ENCODE data around the gene ALX1. TPM values are rescaled to one million over a fixed set of nuclear protein-coding genes. Genes with fewer than 3 reads are reported as not detected.

ALX1 gene
- total and polyA plus RNA-seq, 2 experiments from 2014 or later, result 3.4 to 3.8 TPM

- Histone ChIP-seq H3K4me2 (no peak overlapping the region), H2AFZ (no peak overlapping the region), H3K4me1 (ENCODE audit: insufficient read depth) (peaks cover 5% of the 10 kb centered on the region), H3K27me3 (no peaks in the 10 kb centered on the region), H3K9me2 (replicated peaks; ENCODE audit: insufficient read depth) (no peaks in the 10 kb centered on the region), H3K4me3 (no peak overlapping the region), H3K79me2 (no peaks in the 10 kb centered on the region), H4K20me1 (ENCODE audit: insufficient read depth, poor library complexity, severe bottlenecking) (no peaks in the 10 kb centered on the region), H3K9me3 (ENCODE audit: low read depth) (no peaks in the 10 kb centered on the region), H3K36me3 (replicated peaks; ENCODE audit: insufficient read depth, low read depth) (no peaks in the 10 kb centered on the region), H3K27ac (no peak overlapping the region)
- no peak for DNase-seq (ENCODE audit: low spot score)
- TF ChIP-seq EZH2phosphoT487 (IDR thresholded peaks at IDR 0.05; ENCODE audit: low read depth, severe bottlenecking, unreplicated experiment) (no peak), EZH2 (IDR thresholded peaks at IDR 0.05; ENCODE audit: borderline replicate concordance) (no peak), CTCF (IDR thresholded peaks at IDR 0.05; ENCODE audit: poor library complexity) (no peak)
- 42% methylated on average over 2 of the region's 2 CpGs for WGBS (ENCODE audit: low lambda C conversion rate, missing lambda C conversion rate)
These were observed 42.7 kb downstream of the ALX1 start for GRCh38 chr12:85322715-85323114.

DNA sequence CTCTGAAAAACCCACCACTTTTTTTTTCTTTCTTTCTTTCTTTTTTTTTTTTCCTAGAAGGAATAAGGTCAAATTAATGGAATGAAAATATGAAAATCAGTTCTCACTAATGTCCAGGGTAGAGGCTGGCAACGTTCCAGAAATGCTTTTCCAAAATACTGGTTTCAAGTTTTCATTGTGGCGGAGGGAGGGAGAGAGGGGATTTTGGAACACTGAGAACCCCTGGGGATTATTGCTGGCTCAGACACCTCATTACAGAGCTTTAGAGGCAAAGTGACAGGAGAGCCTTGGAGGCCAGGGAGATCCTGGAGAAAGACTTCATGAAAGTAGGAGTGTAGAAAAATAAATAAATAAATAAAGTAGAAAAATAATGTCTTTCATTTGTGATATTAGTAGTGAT, 45.4 kb downstream of the ALX1 start:
- DNase-seq (ENCODE audit: low spot score), result no peak
- TF ChIP-seq EZH2phosphoT487 (IDR thresholded peaks at IDR 0.05; ENCODE audit: low read depth, severe bottlenecking, unreplicated experiment) (no peak), EZH2 (IDR thresholded peaks at IDR 0.05; ENCODE audit: borderline replicate concordance) (no peak), CTCF (IDR thresholded peaks at IDR 0.05; ENCODE audit: poor library complexity) (no peak)
- H3K36me3 ChIP-seq (replicated peaks; ENCODE audit: insufficient read depth, low read depth), result no peaks in the 10 kb centered on the region
- H3K27ac ChIP-seq, result no peak overlapping the region
- H3K4me1 ChIP-seq (ENCODE audit: insufficient read depth), result peaks cover 5% of the 10 kb centered on the region
- H3K9me3 ChIP-seq (ENCODE audit: low read depth), result no peaks in the 10 kb centered on the region
- no peak overlapping the region for H3K4me3 ChIP-seq
- no peaks in the 10 kb centered on the region for H3K27me3 ChIP-seq
- 49% methylated on average over 2 of the region's 2 CpGs for WGBS (ENCODE audit: low lambda C conversion rate, missing lambda C conversion rate)
- no peak overlapping the region for H3K4me2 ChIP-seq
- H3K9me2 ChIP-seq (replicated peaks; ENCODE audit: insufficient read depth), result no peaks in the 10 kb centered on the region
- no peaks in the 10 kb centered on the region for H4K20me1 ChIP-seq (ENCODE audit: insufficient read depth, poor library complexity, severe bottlenecking)
- no peaks in the 10 kb centered on the region for H3K79me2 ChIP-seq
- H2AFZ ChIP-seq, result no peak overlapping the region

- Histone ChIP-seq H3K4me3 (no peak overlapping the region), H3K27me3 (no peaks in the 10 kb centered on the region), H3K27ac (no peak overlapping the region), H4K20me1 (ENCODE audit: insufficient read depth, poor library complexity, severe bottlenecking) (no peaks in the 10 kb centered on the region), H3K4me2 (no peak overlapping the region), H3K36me3 (replicated peaks; ENCODE audit: insufficient read depth, low read depth) (no peaks in the 10 kb centered on the region), H3K4me1 (ENCODE audit: insufficient read depth) (no peaks in the 10 kb centered on the region), H2AFZ (no peak overlapping the region), H3K9me2 (replicated peaks; ENCODE audit: insufficient read depth) (no peaks in the 10 kb centered on the region), H3K79me2 (no peaks in the 10 kb centered on the region), H3K9me3 (ENCODE audit: low read depth) (no peaks in the 10 kb centered on the region)
- no peak for DNase-seq (ENCODE audit: low spot score)
- 55% methylated on average over 2 of the region's 2 CpGs for WGBS (ENCODE audit: low lambda C conversion rate, missing lambda C conversion rate)
- TF ChIP-seq CTCF (IDR thresholded peaks at IDR 0.05; ENCODE audit: poor library complexity) (no peak), EZH2phosphoT487 (IDR thresholded peaks at IDR 0.05; ENCODE audit: low read depth, severe bottlenecking, unreplicated experiment) (no peak), EZH2 (IDR thresholded peaks at IDR 0.05; ENCODE audit: borderline replicate concordance) (no peak)
These were observed 49.9 kb downstream of the ALX1 start for GRCh38 chr12:85329913-85330312.

DNA sequence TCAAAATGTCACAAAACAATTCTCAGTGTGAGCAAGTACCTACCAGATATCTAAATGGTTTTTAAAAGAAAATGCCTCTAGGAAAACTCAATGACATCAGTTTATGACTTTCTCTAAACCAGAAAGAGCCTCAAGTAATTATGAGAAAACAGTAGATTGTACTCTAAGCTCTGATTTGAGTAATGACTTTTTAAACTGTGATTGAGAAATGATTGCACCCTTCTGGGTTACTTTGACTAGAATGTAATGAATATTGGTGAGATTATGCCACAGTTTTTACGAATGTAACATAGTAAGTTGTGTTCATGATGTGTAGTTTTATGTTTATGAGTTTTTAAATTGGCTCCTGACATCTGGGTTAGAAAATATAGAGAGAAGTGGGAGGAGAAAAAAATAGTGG, 68.8 kb downstream of the ALX1 start:
- Histone ChIP-seq H3K9me3 (ENCODE audit: low read depth) (no peaks in the 10 kb centered on the region), H3K9me2 (replicated peaks; ENCODE audit: insufficient read depth) (no peaks in the 10 kb centered on the region), H3K27ac (no peak overlapping the region), H3K4me1 (ENCODE audit: insufficient read depth) (no peaks in the 10 kb centered on the region), H3K27me3 (no peaks in the 10 kb centered on the region), H3K4me3 (no peak overlapping the region), H3K36me3 (replicated peaks; ENCODE audit: insufficient read depth, low read depth) (no peaks in the 10 kb centered on the region), H4K20me1 (ENCODE audit: insufficient read depth, poor library complexity, severe bottlenecking) (no peaks in the 10 kb centered on the region), H3K4me2 (no peak overlapping the region), H2AFZ (no peak overlapping the region), H3K79me2 (no peaks in the 10 kb centered on the region)
- no peak for DNase-seq (ENCODE audit: low spot score)
- TF ChIP-seq CTCF (IDR thresholded peaks at IDR 0.05; ENCODE audit: poor library complexity) (no peak), EZH2 (IDR thresholded peaks at IDR 0.05; ENCODE audit: borderline replicate concordance) (no peak), EZH2phosphoT487 (IDR thresholded peaks at IDR 0.05; ENCODE audit: low read depth, severe bottlenecking, unreplicated experiment) (no peak)
- WGBS (ENCODE audit: low lambda C conversion rate, missing lambda C conversion rate), result 67% methylated on average over 1 of the region's 1 CpG
